Liver (tissue), 9 donors: ENCODE data around the gene ZGLP1. TPM values are rescaled to one million over a fixed set of nuclear protein-coding genes. Genes with fewer than 3 reads are reported as not detected.

Experiments
- DNase-seq: peaks from one replicate; pipeline ENCODE4 v3.0.0-alpha.2; 2017; ENCODE audit warnings: low spot score
- H3K27ac ChIP-seq, 2 donors: one replicate each; pipeline ENCODE4 v1.7.0; 2013; ENCODE audit warnings: inconsistent platforms in 2 of 2, low read length in 2 of 2, control low read depth in 1 of 2, low read depth in 1 of 2, mild to moderate bottlenecking in 1 of 2
- H3K27me3 ChIP-seq, 4 donors: one replicate each; pipeline versions ENCODE4 v1.6.1 to v1.7.0; 2013; ENCODE audit warnings: low read length in 3 of 4, inconsistent platforms in 1 of 4, mild to moderate bottlenecking in 1 of 4, moderate library complexity in 1 of 4; ENCODE audit not compliant: control insufficient read depth in 4 of 4, insufficient read depth in 4 of 4
- H3K36me3 ChIP-seq, 4 donors: one replicate each; pipeline versions ENCODE4 v1.6.1 to v1.7.0; 2013; ENCODE audit warnings: low read length in 3 of 4, mild to moderate bottlenecking in 3 of 4, low read depth in 1 of 4, moderate library complexity in 1 of 4; ENCODE audit not compliant: control insufficient read depth in 4 of 4, insufficient read depth in 3 of 4
- H3K4me1 ChIP-seq, 4 donors: one replicate each; pipeline versions ENCODE4 v1.6.1 to v1.7.0; 2013; ENCODE audit warnings: low read length in 3 of 4, mild to moderate bottlenecking in 3 of 4, moderate library complexity in 1 of 4; ENCODE audit not compliant: control insufficient read depth in 4 of 4, insufficient read depth in 4 of 4
- H3K4me3 ChIP-seq, 3 donors: one replicate each; pipeline versions ENCODE4 v1.6.1 to v1.7.0; 2013; ENCODE audit warnings: low read length in 3 of 3, control low read depth in 1 of 3, low read depth in 1 of 3, mild to moderate bottlenecking in 1 of 3
- H3K9ac ChIP-seq, 2 donors: one replicate each; pipeline ENCODE4 v1.7.0; 2013; ENCODE audit warnings: low read length in 2 of 2, mild to moderate bottlenecking in 2 of 2, moderate library complexity in 2 of 2, control low read depth in 1 of 2, low read depth in 1 of 2
- H3K9me3 ChIP-seq, 4 donors: one replicate each; pipeline versions ENCODE4 v1.6.1 to v1.7.0; 2013; ENCODE audit warnings: low read length in 3 of 4; ENCODE audit not compliant: control insufficient read depth in 4 of 4
- CTCF ChIP-seq: fragments of 150-350 bp; IDR thresholded peaks from 2 replicates; pipeline ENCODE4 v1.5.1; 2017; ENCODE audit warnings: improper control_type of control experiment, low read depth, low read length; ENCODE audit not compliant: missing input control
- FOXA1 ChIP-seq: IDR thresholded peaks from 2 replicates; pipeline ENCODE4 v1.6.1; 2016; ENCODE audit warnings: antibody characterized with exemption
- GABPA ChIP-seq, 2 donors: IDR thresholded peaks in 1 of 2; conservative IDR thresholded peaks in 1 of 2; 2 replicates each; pipeline ENCODE4 v1.6.1; 2016; ENCODE audit warnings: antibody characterized with exemption in 2 of 2, mild to moderate bottlenecking in 1 of 2, moderate library complexity in 1 of 2
- HNF4G ChIP-seq: IDR thresholded peaks from 2 replicates; pipeline ENCODE4 v1.6.1; 2016; ENCODE audit warnings: antibody characterized with exemption
- JUND ChIP-seq, 2 donors: IDR thresholded peaks; 2 replicates each; pipeline ENCODE4 v1.6.1; 2016; ENCODE audit warnings: antibody characterized with exemption in 2 of 2
- NR2F2 ChIP-seq: IDR thresholded peaks from 2 replicates; pipeline ENCODE4 v1.6.1; 2016; ENCODE audit warnings: antibody characterized with exemption
- TAF1 ChIP-seq: conservative IDR thresholded peaks from 2 replicates; pipeline ENCODE4 v1.6.1; 2016; ENCODE audit warnings: antibody characterized with exemption, mild to moderate bottlenecking
- ZBTB33 ChIP-seq: IDR thresholded peaks from 2 replicates; pipeline ENCODE4 v1.6.1; 2016; ENCODE audit warnings: antibody characterized with exemption
- WGBS: extraction: QIAGEN DNeasy Blood & Tissue Kit; methylation state at CpG from one replicate; pipeline ENCODE4 v1.1.7; 2013; 5-methylcytosine and 5-hydroxymethylcytosine counted together
- polyA plus RNA-seq, 2 donors: library from polyadenylated mRNA; stranded (reverse) in 1 of 2; unstranded in 1 of 2; fragments of 200-250 nt in 1 of 2; fragments of >200 nt in 1 of 2; fragmentation: Nextera tagmentation in 1 of 2; extraction: Ambion mirVana in 1 of 2; gene quantifications; one replicate each; pipeline versions ENCODE4 v1.2.1 to v1.2.3, GENCODE V29; 2013 to 2015
- total RNA-seq, 2 donors: library from RNA; depleted of rRNA; stranded (reverse); fragments of >200 nt; gene quantifications; one replicate each; pipeline ENCODE4 v1.2.3, GENCODE V29; 2014
- TF ChIP-seq, protein P1 (sequence below): IDR thresholded peaks from 2 replicates; pipeline ENCODE4 v1.6.1; 2016; ENCODE audit warnings: antibody characterized with exemption
- TF ChIP-seq, protein P2 (sequence below): IDR thresholded peaks from 2 replicates; pipeline ENCODE4 v1.6.1; 2016; ENCODE audit warnings: antibody characterized with exemption
- donor health status: healthy.
- donor health status: healthy.
- donor health status: healthy.
- donor health status: healthy.
- donor health status: healthy.

ZGLP1 gene
- total and polyA plus RNA-seq, 4 donors, result 0.61 to 1.2 (median 0.82) TPM

DNA sequence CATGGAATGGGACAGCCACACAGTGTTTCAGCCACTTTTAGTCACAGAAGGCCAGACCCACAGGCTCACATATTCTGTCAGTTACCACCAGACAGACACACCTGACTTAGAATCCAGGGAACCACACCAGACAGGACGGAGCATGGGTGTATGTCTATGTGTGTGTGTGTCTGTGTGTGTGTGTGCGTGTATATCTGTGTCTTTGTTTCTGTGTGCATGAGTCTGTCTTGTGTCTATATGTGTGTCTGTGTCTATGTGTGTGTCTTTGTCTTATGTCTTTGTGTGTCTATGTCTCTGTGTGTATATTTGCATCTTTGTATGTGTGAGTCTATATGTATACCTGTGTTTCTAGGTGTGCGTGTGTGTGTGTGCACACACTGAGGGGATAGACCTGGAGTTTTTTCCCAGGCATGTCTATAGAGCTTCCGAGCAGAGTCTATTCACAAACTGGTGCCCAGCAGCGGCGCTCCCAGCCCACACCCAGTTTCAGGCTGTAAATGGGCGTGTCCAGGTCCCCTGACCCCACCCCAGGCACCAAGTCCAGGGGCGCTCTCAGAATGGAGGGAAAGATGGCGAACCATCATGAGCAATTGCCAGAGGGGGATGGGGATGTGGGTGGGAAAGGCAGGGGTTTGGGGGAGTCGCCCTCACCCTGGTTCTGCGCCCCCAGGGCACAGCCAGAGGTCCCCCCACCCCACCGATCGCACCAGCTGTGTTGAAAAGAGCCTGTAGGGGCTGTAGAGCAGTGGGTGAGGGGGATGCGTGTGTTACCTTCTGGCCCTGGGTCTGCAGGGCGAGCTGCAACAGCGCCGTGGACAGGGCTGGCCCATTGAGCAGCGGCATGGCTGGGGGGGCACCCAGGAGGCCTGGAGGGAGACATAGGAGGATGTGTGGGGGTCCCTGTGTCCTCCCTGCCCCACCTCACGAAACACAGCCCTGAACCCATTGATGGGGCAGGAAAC, 12.5 kb upstream of the ZGLP1 start:
- no peak overlapping the region for H3K9ac ChIP-seq
- no peak for TF ChIP-seq FOXA1
- TF ChIP-seq, protein P1, sequence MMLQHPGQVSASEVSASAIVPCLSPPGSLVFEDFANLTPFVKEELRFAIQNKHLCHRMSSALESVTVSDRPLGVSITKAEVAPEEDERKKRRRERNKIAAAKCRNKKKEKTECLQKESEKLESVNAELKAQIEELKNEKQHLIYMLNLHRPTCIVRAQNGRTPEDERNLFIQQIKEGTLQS, result no peak

GRCh38 chr19:10321417-10321797, 11.8 kb upstream of the ZGLP1 start:
- Histone ChIP-seq H3K9me3 (no peaks in the 10 kb centered on the region), H3K4me3 (no peak overlapping the region), H3K27ac (no peak overlapping the region), H3K9ac (no peak overlapping the region), H3K36me3 (peaks cover 19 to 68% (median 38%) of the 10 kb centered on the region in 4 donors), H3K27me3 (no peaks in the 10 kb centered on the region), H3K4me1 (peaks cover 0 to 4% (median 3%) of the 10 kb centered on the region in 4 donors)
- DNase-seq, result no peak
- TF ChIP-seq ZBTB33, result no peak
- TF ChIP-seq CTCF, result no peak
- TF ChIP-seq FOXA1, result no peak
- no peak for TF ChIP-seq NR2F2
- TF ChIP-seq, protein P2, sequence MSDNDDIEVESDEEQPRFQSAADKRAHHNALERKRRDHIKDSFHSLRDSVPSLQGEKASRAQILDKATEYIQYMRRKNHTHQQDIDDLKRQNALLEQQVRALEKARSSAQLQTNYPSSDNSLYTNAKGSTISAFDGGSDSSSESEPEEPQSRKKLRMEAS, result no peak
- TF ChIP-seq GABPA (IDR thresholded peaks at IDR 0.05 in 1 of 2, conservative IDR thresholded peaks at IDR 0.05 in 1 of 2), result no peak
- no peak for TF ChIP-seq HNF4G
- TF ChIP-seq JUND (IDR thresholded peaks at IDR 0.05), result no peak
- no peak for TF ChIP-seq TAF1
- WGBS, result 91% methylated on average over 11 of the region's 11 CpGs

More for the DNA sequence above, 12.5 kb upstream of the ZGLP1 start:
- H3K4me1 ChIP-seq, result peaks cover 0 to 4% (median 1%) of the 10 kb centered on the region in 4 donors
- 94% methylated on average over 19 of the region's 19 CpGs for WGBS
- no peak overlapping the region for H3K27ac ChIP-seq
- H3K36me3 ChIP-seq, result peaks cover 19 to 71% (median 39%) of the 10 kb centered on the region in 4 donors
- DNase-seq, result no peak
- no peaks in the 10 kb centered on the region for H3K9me3 ChIP-seq
- no peak overlapping the region for H3K4me3 ChIP-seq
- no peaks in the 10 kb centered on the region for H3K27me3 ChIP-seq
